H1 (cell line): ENCODE measurements around the gene TNN. TPM values are rescaled to one million over a fixed set of nuclear protein-coding genes. Genes with fewer than 3 reads are reported as not detected.

Experiments
- polyA plus RNA-seq, 7 experiments: library from polyadenylated mRNA; depleted of rRNA in 3 of 7; stranded (reverse) in 5 of 7; unstranded in 2 of 7; fragments of >200 nt in 5 of 7; fragments of 200-250 nt in 2 of 7; gene quantifications; 1 replicate in 5 of 7; 2 replicates in 1 of 7; 4 replicates in 1 of 7; pipeline versions ENCODE4 v1.2.1 to v1.2.3, GENCODE V29; 2011 to 2013; ENCODE audit warnings: missing spikeins in 2 of 7, mixed read lengths in 2 of 7
- total RNA-seq: library from RNA; stranded (reverse); fragmentation: NEBNext Ultra II Directional; extraction: Animal tissue kit (Norgen Biotek cat#: 25700); gene quantifications from 2 replicates; pipeline ENCODE4 v1.2.1, GENCODE V29; 2021
- TF ChIP-seq, protein P1 (sequence below): IDR thresholded peaks from 2 replicates; pipeline ENCODE4 v1.6.1; 2011; ENCODE audit warnings: low read depth, mild to moderate bottlenecking, low read length; ENCODE audit not compliant: insufficient read depth

The TNN gene
- total and polyA plus RNA-seq, 2 of the 8 experiments (the other 6 are each of a cell fraction or from before 2014, with no cell fraction given), result 0.21 to 0.30 TPM

DNA sequence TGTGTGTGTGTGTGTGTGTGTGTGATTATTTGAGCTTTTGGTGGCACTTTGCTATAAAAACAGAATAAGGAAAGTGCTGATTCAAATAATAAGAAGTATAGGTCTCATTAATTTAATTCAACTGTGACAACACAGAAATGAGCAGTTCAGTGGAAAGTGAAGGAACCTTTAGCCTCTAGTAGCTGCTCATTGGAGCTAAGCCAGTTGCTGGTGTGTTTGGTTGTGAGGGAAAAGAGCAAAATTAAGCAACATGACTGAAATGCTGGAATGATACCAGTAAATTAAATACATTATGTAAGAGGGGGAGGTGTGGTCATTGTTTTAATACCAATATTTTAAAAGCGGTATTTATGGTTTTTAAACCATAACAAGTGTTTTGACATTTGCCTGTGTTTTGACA is 69.7 kb downstream of the TNN start (continued):
- TF ChIP-seq, protein P1, sequence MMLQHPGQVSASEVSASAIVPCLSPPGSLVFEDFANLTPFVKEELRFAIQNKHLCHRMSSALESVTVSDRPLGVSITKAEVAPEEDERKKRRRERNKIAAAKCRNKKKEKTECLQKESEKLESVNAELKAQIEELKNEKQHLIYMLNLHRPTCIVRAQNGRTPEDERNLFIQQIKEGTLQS, result no peak
